ENCODE measurements around the gene NRCAM. TPM values are rescaled to one million over a fixed set of nuclear protein-coding genes. Genes with fewer than 3 reads are reported as not detected.

NRCAM gene
- polyA plus RNA-seq, 1 donor (not counting 4 experiments of a cell fraction or from before 2014, with no cell fraction given): 4.0 TPM

- no peak for FAIRE-seq
- Histone ChIP-seq H3K9me3 (ENCODE audit: control insufficient read depth, low read depth, low read length) (no peaks in the 10 kb centered on the region), H3K27ac (ENCODE audit: control insufficient read depth, insufficient read depth, low read length) (no peak overlapping the region), H2AFZ (ENCODE audit: control insufficient read depth, low read length) (no peak overlapping the region), H3K36me3 (ENCODE audit: control insufficient read depth in 2 of 2, extremely low read depth in 1 of 2, insufficient read depth in 2 of 2, low read length in 2 of 2) (no peaks in the 10 kb centered on the region), H4K20me1 (ENCODE audit: control insufficient read depth, extremely low read depth, insufficient read depth, low read length) (no peaks in the 10 kb centered on the region), H3K9ac (ENCODE audit: control insufficient read depth, extremely low read depth, insufficient read depth, low read length) (no peak overlapping the region), H3K9me1 (ENCODE audit: control insufficient read depth, extremely low read depth, insufficient read depth, low read length) (no peaks in the 10 kb centered on the region), H3K27me3 (ENCODE audit: control insufficient read depth, extremely low read depth, insufficient read depth, low read length) (no peaks in the 10 kb centered on the region), H3K4me3 (ENCODE audit: control insufficient read depth in 2 of 3, extremely low read depth in 1 of 3, insufficient read depth in 2 of 3, low read depth in 1 of 3, low read length in 3 of 3) (no peak overlapping the region), H3K79me2 (ENCODE audit: control insufficient read depth, insufficient read depth, low read length) (no peaks in the 10 kb centered on the region), H3K4me1 (ENCODE audit: control insufficient read depth, extremely low read depth, insufficient read depth, low read length) (peaks cover 14% of the 10 kb centered on the region), H3K4me2 (ENCODE audit: control insufficient read depth, extremely low read depth, insufficient read depth, low read depth, low read length) (no peak overlapping the region)
- no peak for TF ChIP-seq EZH2 (IDR thresholded peaks at IDR 0.05; ENCODE audit: low read length)
- TF ChIP-seq CTCF (optimal IDR thresholded peaks at IDR 0.05 in 1 of 3, IDR thresholded peaks at IDR 0.05 in 1 of 3, conservative IDR thresholded peaks at IDR 0.05 in 1 of 3; ENCODE audit: extremely low read depth in 1 of 3, insufficient read depth in 2 of 3, low read length in 3 of 3): no peak
- no peak for DNase-seq (ENCODE audit: low read depth, low spot score)
- dilution Hi-C loops (cut with MboI; ENCODE audit: extremely low pct_ligation_motif_present, low sequenced_read_pairs): no loop called here
These were observed 176.1 kb downstream of the NRCAM start for GRCh38 chr7:108280136-108280535.

- H4K20me1 ChIP-seq (ENCODE audit: control insufficient read depth, extremely low read depth, insufficient read depth, low read length): no peaks in the 10 kb centered on the region
- no peak for FAIRE-seq
- no peak overlapping the region for H3K27ac ChIP-seq (ENCODE audit: control insufficient read depth, insufficient read depth, low read length)
- H2AFZ ChIP-seq (ENCODE audit: control insufficient read depth, low read length): no peak overlapping the region
- H3K4me3 ChIP-seq (ENCODE audit: control insufficient read depth in 2 of 3, extremely low read depth in 1 of 3, insufficient read depth in 2 of 3, low read depth in 1 of 3, low read length in 3 of 3): no peak overlapping the region
- TF ChIP-seq CTCF (optimal IDR thresholded peaks at IDR 0.05 in 1 of 3, IDR thresholded peaks at IDR 0.05 in 1 of 3, conservative IDR thresholded peaks at IDR 0.05 in 1 of 3; ENCODE audit: extremely low read depth in 1 of 3, insufficient read depth in 2 of 3, low read length in 3 of 3) (no peak), EZH2 (IDR thresholded peaks at IDR 0.05; ENCODE audit: low read length) (no peak)
- H3K36me3 ChIP-seq (ENCODE audit: control insufficient read depth in 2 of 2, extremely low read depth in 1 of 2, insufficient read depth in 2 of 2, low read length in 2 of 2): no peaks in the 10 kb centered on the region
- DNase-seq (ENCODE audit: low read depth, low spot score): no peak
- H3K9me3 ChIP-seq (ENCODE audit: control insufficient read depth, low read depth, low read length): no peaks in the 10 kb centered on the region
- H3K4me2 ChIP-seq (ENCODE audit: control insufficient read depth, extremely low read depth, insufficient read depth, low read depth, low read length): no peak overlapping the region
- peaks cover 2% of the 10 kb centered on the region for H3K4me1 ChIP-seq (ENCODE audit: control insufficient read depth, extremely low read depth, insufficient read depth, low read length)
- H3K9ac ChIP-seq (ENCODE audit: control insufficient read depth, extremely low read depth, insufficient read depth, low read length): no peak overlapping the region
- H3K79me2 ChIP-seq (ENCODE audit: control insufficient read depth, insufficient read depth, low read length): no peaks in the 10 kb centered on the region
- no peaks in the 10 kb centered on the region for H3K9me1 ChIP-seq (ENCODE audit: control insufficient read depth, extremely low read depth, insufficient read depth, low read length)
- dilution Hi-C loops (cut with MboI; ENCODE audit: extremely low pct_ligation_motif_present, low sequenced_read_pairs): no loop called here
- no peaks in the 10 kb centered on the region for H3K27me3 ChIP-seq (ENCODE audit: control insufficient read depth, extremely low read depth, insufficient read depth, low read length)
These were observed 177.5 kb downstream of the NRCAM start for GRCh38 chr7:108278776-108279175.

Measured in keratinocyte (primary cell).